SK-N-SH treated with all-trans-retinoic acid at 6 μM for 48 hours (cell line): ENCODE results near the gene THNSL1.

Experiments used
- ATAC-seq: fragments of 200-7000 bp; cut with Tn5 transposase; 3 replicates; pipeline ENCODE4 v1.9.1; 2020; ENCODE audit warnings: mild to moderate bottlenecking, moderate library complexity
- ARNTL ChIP-seq: fragments of 450-650 bp; formaldehyde crosslinking; IDR thresholded peaks from 2 replicates; pipeline ENCODE4 v1.5.0; 2020; ENCODE audit warnings: low read depth, mild to moderate bottlenecking, moderate library complexity, borderline replicate concordance
- BACH2 ChIP-seq: fragments of 250-450 bp; sonication (Bioruptor Pico); IDR thresholded peaks from 2 replicates; pipeline ENCODE4 v1.9.0; 2021; ENCODE audit warnings: mild to moderate bottlenecking, borderline replicate concordance
- CREB5 ChIP-seq: fragments of 250-450 bp; sonication (Bioruptor Pico); IDR thresholded peaks from 2 replicates; pipeline ENCODE4 v1.5.1; 2020; ENCODE audit warnings: low read depth, mild to moderate bottlenecking, moderate library complexity
- ESRRG ChIP-seq: fragments of 250-450 bp; sonication (Bioruptor Pico); IDR thresholded peaks from 2 replicates; pipeline ENCODE4 v1.6.1; 2021; ENCODE audit warnings: mild to moderate bottlenecking
- GLIS3 ChIP-seq: fragments of 250-450 bp; sonication (Bioruptor Pico); IDR thresholded peaks from 2 replicates; pipeline ENCODE4 v1.5.0; 2020; ENCODE audit warnings: mild to moderate bottlenecking, moderate library complexity
- OSR1 ChIP-seq: fragments of 250-450 bp; sonication (Bioruptor Pico); IDR thresholded peaks from 2 replicates; pipeline ENCODE4 v1.8.0; 2022; ENCODE audit warnings: moderate library complexity, mild to moderate bottlenecking, inconsistent platforms
- PATZ1 ChIP-seq: fragments of 250-450 bp; sonication (Bioruptor Pico); IDR thresholded peaks from 2 replicates; pipeline ENCODE4 v1.8.0; 2020; ENCODE audit warnings: mild to moderate bottlenecking, moderate library complexity, borderline replicate concordance
- PPARA ChIP-seq: fragments of 250-450 bp; sonication (Bioruptor Pico); IDR thresholded peaks from 2 replicates; pipeline ENCODE4 v1.5.0; 2020; ENCODE audit warnings: mild to moderate bottlenecking, borderline replicate concordance
- RARB ChIP-seq: fragments of 250-450 bp; sonication (Bioruptor Pico); IDR thresholded peaks from 2 replicates; pipeline ENCODE4 v1.8.0; 2021; ENCODE audit warnings: mild to moderate bottlenecking, moderate library complexity
- TOX ChIP-seq: fragments of 250-450 bp; sonication (Bioruptor Pico); IDR thresholded peaks from 2 replicates; pipeline ENCODE4 v1.8.0; 2021; ENCODE audit warnings: mild to moderate bottlenecking, moderate library complexity, borderline replicate concordance
- TSHZ2 ChIP-seq: fragments of 250-450 bp; sonication (Bioruptor Pico); IDR thresholded peaks from 2 replicates; pipeline ENCODE4 v1.5.0; 2020; ENCODE audit warnings: mild to moderate bottlenecking, moderate library complexity
- ZC3H10 ChIP-seq: fragments of 250-450 bp; sonication (Bioruptor Pico); IDR thresholded peaks from 2 replicates; pipeline ENCODE4 v1.5.1; 2021; ENCODE audit warnings: mild to moderate bottlenecking, moderate library complexity
- ZFP3 ChIP-seq: fragments of 250-450 bp; sonication (Bioruptor Pico); IDR thresholded peaks from 2 replicates; pipeline ENCODE4 v1.5.0; 2020; ENCODE audit warnings: mild to moderate bottlenecking, moderate library complexity
- ZFP30 ChIP-seq: fragments of 450-650 bp; formaldehyde crosslinking; IDR thresholded peaks from 2 replicates; pipeline ENCODE4 v1.5.0; 2022; ENCODE audit warnings: mild to moderate bottlenecking, moderate library complexity
- ZNF70 ChIP-seq: fragments of 450-650 bp; formaldehyde crosslinking; IDR thresholded peaks from 2 replicates; pipeline ENCODE4 v1.5.0; 2020; ENCODE audit warnings: mild to moderate bottlenecking, moderate library complexity
- ZNF8 ChIP-seq: fragments of 450-650 bp; formaldehyde crosslinking; IDR thresholded peaks from 2 replicates; pipeline ENCODE4 v1.5.0; 2020; ENCODE audit warnings: mild to moderate bottlenecking, moderate library complexity
- TF ChIP-seq, protein P1 (sequence below): fragments of 250-450 bp; sonication (Bioruptor Pico); IDR thresholded peaks from 2 replicates; pipeline ENCODE4 v1.5.1; 2021; ENCODE audit warnings: mild to moderate bottlenecking, moderate library complexity
- TF ChIP-seq, protein P2 (sequence below): fragments of 250-450 bp; sonication (Bioruptor Pico); IDR thresholded peaks from 2 replicates; pipeline ENCODE4 v1.8.0; 2021; ENCODE audit warnings: low read depth, mild to moderate bottlenecking, moderate library complexity, borderline replicate concordance

THNSL1 gene

DNA sequence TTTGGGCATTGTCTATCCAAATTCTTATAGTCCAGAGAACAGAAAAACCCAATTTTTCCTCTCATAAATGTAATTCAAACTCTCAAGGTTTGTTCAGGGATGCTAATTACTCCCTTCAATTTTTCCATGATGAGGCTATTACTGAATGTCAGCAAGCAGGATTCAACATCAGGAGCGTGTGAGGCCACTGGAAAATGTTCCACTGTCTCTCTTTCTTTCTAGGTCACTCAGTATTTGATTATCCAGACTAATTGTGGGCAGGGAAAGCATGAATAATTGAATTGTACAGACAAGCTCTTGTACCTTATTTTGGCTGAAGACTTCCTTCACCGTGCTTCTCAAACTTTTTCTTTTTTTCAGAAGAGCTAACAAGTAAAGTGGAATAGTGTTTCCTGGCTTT lies 30.7 kb downstream of the THNSL1 start:
- no peak for ATAC-seq
- TF ChIP-seq ZNF70 (CRISPR knock-in tag): no peak

GRCh38 chr10:25047591-25048301 lies 31.3 kb downstream of the THNSL1 start:
- ATAC-seq: no peak
- TF ChIP-seq ZFP30 (CRISPR knock-in tag): no peak
- TF ChIP-seq PATZ1 (CRISPR knock-in tag): no peak
- no peak for TF ChIP-seq ZNF8
- TF ChIP-seq ARNTL (CRISPR knock-in tag): no peak
- no peak for TF ChIP-seq TSHZ2 (CRISPR knock-in tag)
- TF ChIP-seq GLIS3 (CRISPR knock-in tag): no peak
- no peak for TF ChIP-seq ZNF70 (CRISPR knock-in tag)
- no peak for TF ChIP-seq ESRRG (CRISPR knock-in tag)
- TF ChIP-seq, protein P1, sequence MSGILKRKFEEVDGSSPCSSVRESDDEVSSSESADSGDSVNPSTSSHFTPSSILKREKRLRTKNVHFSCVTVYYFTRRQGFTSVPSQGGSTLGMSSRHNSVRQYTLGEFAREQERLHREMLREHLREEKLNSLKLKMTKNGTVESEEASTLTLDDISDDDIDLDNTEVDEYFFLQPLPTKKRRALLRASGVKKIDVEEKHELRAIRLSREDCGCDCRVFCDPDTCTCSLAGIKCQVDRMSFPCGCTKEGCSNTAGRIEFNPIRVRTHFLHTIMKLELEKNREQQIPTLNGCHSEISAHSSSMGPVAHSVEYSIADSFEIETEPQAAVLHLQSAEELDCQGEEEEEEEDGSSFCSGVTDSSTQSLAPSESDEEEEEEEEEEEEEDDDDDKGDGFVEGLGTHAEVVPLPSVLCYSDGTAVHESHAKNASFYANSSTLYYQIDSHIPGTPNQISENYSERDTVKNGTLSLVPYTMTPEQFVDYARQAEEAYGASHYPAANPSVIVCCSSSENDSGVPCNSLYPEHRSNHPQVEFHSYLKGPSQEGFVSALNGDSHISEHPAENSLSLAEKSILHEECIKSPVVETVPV: no peak
- TF ChIP-seq BACH2 (CRISPR knock-in tag): no peak
- no peak for TF ChIP-seq OSR1 (CRISPR knock-in tag)
- TF ChIP-seq CREB5 (CRISPR knock-in tag): no peak
- TF ChIP-seq, protein P2, sequence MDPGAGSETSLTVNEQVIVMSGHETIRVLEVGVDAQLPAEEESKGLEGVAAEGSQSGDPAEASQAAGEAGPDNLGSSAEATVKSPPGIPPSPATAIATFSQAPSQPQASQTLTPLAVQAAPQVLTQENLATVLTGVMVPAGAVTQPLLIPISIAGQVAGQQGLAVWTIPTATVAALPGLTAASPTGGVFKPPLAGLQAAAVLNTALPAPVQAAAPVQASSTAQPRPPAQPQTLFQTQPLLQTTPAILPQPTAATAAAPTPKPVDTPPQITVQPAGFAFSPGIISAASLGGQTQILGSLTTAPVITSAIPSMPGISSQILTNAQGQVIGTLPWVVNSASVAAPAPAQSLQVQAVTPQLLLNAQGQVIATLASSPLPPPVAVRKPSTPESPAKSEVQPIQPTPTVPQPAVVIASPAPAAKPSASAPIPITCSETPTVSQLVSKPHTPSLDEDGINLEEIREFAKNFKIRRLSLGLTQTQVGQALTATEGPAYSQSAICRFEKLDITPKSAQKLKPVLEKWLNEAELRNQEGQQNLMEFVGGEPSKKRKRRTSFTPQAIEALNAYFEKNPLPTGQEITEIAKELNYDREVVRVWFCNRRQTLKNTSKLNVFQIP (CRISPR knock-in tag): no peak

GRCh38 chr10:25048450-25048849 lies 32.0 kb downstream of the THNSL1 start:
- TF ChIP-seq OSR1 (CRISPR knock-in tag) (no peak), BACH2 (CRISPR knock-in tag) (no peak), PPARA (CRISPR knock-in tag) (no peak), ARNTL (CRISPR knock-in tag) (no peak), RARB (no peak), TOX (CRISPR knock-in tag) (no peak), ESRRG (CRISPR knock-in tag) (no peak), ZC3H10 (CRISPR knock-in tag) (no peak)
- TF ChIP-seq, all 23 proteins: peak for 0
- ATAC-seq: no peak

GRCh38 chr10:25049966-25050365 lies 33.6 kb downstream of the THNSL1 start:
- ATAC-seq: no peak
- TF ChIP-seq OSR1 (CRISPR knock-in tag): no peak
- no peak for TF ChIP-seq ZNF70 (CRISPR knock-in tag)
- no peak for TF ChIP-seq ZFP3 (CRISPR knock-in tag)
- TF ChIP-seq, all 23 proteins: peak for 0
